Activated CD8-positive, alpha-beta memory T cell treated with anti-CD3 and anti-CD28 coated beads for 24 hours (primary cell): ENCODE measurements around the gene KRTAP21-3.
"Not testable (repeated sequence)": the region's sequence is repeated elsewhere in the genome, so short reads cannot be mapped to it uniquely, and the experiment has no call there.

Experiments
- DNase-seq: peaks from one replicate; pipeline ENCODE4 v3.0.0-alpha.2; 2020

The KRTAP21-3 gene

GRCh38 chr21:30718239-30718909 lies at the start of gene KRTAP21-3:
TSS of gene KRTAP21-3 (minus strand) at chr21:30718777. CDS start at chr21:30718759, 18 bp downstream.
- DNase-seq, result no peak

DNA sequence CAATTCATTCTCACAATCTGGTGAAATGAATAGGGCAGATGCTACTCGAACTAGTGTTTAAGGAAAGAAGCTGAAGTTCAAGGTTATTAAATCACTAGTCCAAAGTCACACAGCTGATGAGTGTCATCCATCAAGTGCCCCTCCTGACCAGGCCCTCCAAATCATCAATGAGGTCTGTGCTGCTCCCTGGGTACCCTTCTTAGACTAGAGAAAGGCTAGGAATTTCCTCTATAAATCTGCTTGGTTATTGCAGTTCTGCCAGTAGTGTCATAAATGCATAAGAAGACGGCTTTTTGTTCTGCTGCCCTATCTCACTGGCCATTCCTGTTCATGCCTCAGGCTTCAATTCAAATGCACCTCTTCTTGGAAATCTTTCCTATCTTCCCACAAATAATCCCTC lies 42.2 kb upstream of the KRTAP21-3 start:
- no peak for DNase-seq

- DNase-seq, result no peak
Observed at GRCh38 chr21:30758306-30758705, 39.7 kb upstream of the KRTAP21-3 start.

GRCh38 chr21:30755328-30755727 lies 36.8 kb upstream of the KRTAP21-3 start, which contains the start of gene KRTAP21-1:
TSS of gene KRTAP21-1 (minus strand) at chr21:30755428. CDS start at chr21:30755378, 50 bp downstream.
- not testable (repeated sequence) for DNase-seq

DNA sequence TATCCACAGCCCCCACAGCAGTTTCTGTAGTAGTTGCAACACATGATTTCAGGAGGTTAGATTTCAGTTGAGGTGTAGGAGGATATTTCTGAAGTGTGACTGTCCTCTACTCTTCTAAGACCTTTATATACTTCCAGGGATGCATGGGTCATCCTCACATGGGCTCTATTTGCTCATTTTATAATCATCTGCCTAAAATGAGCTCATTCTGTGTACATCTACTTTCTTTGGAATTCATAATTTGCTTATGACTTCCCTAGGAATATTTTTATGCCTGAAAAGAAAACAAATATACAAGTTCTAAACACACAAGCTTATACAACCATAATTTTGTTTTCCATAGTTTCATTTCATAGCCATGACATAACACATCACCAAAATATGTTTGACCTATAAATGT lies 28.6 kb upstream of the KRTAP21-3 start, which contains the start of gene KRTAP21-2:
TSS of gene KRTAP21-2 (minus strand) at position 101 of the 400 bp plus-strand sequence. CDS start at position 44, 57 bp downstream.
- DNase-seq, result no peak

DNA sequence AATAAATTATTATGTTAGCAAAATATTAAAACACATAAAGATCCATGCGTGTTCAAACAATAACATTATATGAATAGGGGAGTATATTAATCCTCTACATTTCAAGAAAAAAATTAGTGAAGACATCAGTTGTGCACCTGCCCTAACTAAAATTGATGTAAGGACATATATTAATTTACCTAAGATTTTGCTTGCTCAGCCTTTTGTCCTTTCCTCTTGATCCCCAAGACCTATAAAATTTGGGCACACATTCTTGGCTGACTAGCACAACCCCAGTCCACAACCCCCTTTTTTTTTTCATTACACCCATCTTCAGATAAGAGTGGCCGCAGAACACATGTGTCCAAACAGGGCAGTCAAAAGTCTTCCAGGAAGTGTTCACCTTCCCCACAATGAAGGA lies 21.9 kb upstream of the KRTAP21-3 start:
- DNase-seq, result no peak

- DNase-seq, result no peak
Observed at GRCh38 chr21:30733026-30733425, 14.4 kb upstream of the KRTAP21-3 start.

- no peak for DNase-seq
Observed at GRCh38 chr21:30726726-30727125, 8.1 kb upstream of the KRTAP21-3 start.

- DNase-seq, result no peak
Observed at GRCh38 chr21:30719401-30719800, 824 bp upstream of the KRTAP21-3 start.

GRCh38 chr21:30717105-30717504 lies 1.5 kb downstream of the KRTAP21-3 start:
- no peak for DNase-seq

DNA sequence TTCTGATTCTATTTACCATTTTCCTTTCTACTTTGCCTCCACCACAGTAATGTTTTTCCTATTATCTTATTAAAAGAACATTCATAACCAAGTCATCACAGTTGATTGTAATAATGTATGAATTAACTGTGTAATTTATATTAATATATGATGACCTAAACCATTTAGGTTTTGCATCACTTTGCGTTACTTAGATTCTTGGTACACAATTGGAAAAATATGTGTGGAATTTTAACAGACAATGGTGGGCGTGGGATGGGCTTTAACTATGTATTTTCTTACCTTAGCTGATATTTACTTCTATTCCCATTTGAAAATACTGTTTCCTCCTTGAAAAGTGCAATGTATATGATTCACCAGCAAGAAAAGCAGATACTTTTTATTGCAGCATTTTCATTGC lies 3.6 kb downstream of the KRTAP21-3 start:
- DNase-seq, result no peak

GRCh38 chr21:30714456-30714855 lies 4.1 kb downstream of the KRTAP21-3 start:
- DNase-seq, result no peak

- DNase-seq, result no peak
Observed at GRCh38 chr21:30713766-30714165, 4.8 kb downstream of the KRTAP21-3 start.

- no peak for DNase-seq
Observed at GRCh38 chr21:30710499-30710898, 8.1 kb downstream of the KRTAP21-3 start.

DNA sequence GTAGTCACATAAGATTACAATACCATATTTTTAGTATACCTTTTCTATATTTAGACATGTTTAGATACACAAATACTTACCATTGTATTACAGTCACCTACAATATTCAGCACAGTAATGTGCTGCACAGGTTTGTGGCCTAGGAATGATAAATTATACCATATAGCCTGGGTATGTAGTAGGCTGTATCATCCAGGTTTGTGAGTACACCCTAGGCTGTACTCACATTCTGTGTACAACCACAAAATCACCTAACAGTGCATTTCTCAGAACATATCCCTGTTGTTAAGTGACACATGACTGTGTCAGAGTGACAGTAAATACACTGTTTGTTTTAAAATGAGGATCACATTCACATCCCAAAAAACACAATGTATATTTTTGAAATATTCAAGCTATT lies 11.2 kb downstream of the KRTAP21-3 start:
- no peak for DNase-seq

DNA sequence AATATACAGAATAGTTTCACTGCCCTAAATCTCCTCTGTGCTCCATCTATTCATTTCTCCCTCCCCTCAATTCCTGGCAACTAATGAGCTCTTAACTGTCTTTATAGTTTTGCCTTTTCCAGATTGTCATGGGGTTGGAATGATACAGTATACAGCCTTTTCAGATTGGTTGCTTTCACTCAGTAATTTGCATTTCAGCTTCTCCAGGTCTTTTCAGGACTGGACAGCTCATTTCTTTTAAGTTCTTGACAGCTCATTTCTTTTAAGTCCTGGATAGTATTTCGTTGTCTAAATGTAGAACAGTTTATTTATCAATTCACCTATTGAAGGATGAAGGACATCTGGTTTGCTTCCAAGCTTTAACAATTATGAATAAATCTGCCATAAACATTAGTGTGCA lies 22.6 kb downstream of the KRTAP21-3 start:
- no peak for DNase-seq

DNA sequence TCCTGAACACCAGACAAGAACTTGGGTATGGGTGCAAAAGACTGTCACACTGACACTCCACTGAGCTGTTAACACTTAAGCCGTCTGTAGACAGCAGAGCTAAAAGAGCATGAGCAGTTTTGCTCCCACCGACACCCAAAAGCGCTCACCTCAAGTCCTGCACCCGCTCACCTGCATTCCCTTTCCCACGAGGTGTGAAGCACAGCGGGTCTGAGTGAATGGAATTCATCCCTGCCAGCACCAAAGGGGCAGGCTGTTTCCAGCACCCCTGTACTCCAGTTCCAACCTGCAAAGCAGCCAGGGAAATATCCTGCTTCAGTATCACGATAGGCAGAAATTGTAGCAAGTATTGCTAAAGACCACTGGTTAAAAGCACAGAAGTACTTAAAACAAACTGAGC lies 28.8 kb downstream of the KRTAP21-3 start:
- DNase-seq, result no peak

DNA sequence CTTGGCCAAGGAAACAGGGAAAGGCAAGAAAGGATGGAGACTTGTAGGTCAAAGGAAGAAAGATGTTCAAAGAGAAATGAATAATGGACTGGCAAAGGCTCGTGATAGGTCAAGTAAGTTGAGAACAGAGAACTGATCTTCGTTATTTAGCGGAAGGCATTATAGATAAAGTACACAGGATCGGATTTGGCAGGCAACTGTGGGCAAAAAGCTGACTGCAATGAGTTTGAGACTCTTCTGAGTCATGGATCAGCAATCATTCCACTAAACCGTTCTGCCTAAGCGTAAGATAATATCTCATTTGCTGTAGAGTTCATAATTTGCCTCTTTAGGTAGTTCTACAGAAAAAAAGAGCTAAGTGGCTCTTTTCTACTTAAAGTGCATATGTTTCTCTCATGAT lies 34.1 kb downstream of the KRTAP21-3 start:
- no peak for DNase-seq

GRCh38 chr21:30680586-30680985 lies 38.0 kb downstream of the KRTAP21-3 start:
- no peak for DNase-seq

DNA sequence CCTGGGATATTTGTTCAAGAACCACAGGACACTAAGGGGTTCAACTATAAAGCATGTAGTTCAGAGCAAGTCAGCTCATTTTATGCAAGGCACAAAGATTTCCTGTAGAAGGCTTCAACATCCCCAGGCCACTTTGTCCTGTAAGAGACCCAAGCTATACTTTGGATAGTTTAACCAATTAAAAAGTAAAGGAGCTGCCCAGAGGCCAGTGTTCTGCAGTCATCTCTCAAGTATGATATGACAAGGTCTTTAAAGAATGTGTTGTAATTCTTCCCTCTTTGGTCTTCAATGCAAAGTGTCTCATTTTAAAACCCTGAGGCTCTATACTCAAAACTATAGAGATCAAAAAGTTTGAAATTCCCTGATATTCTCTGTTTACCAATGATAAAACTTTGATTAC lies 41.8 kb downstream of the KRTAP21-3 start:
- no peak for DNase-seq

- DNase-seq, result no peak
Observed at GRCh38 chr21:30674312-30674711, 44.3 kb downstream of the KRTAP21-3 start.

- DNase-seq, result no peak
Observed at GRCh38 chr21:30672985-30673650, 45.5 kb downstream of the KRTAP21-3 start.

DNA sequence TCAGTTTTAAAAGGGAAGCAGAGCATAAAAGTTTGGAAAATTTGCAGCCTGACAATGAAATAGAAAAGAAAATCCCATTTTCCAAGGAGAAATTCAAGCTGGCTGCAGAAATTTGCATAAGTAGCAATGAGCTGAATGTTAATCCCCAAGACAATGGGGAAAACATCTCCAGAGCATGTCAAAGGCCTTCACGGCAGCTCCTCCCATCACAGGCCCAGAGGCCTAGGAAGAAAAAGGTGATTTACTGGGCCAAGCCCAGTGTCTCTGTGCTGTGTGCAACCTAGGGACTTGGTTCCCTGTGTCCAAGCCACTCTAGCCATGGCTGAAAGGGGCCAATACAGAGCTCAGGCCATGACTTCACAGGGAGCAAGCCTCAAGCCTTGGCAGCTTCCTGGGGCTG lies 49.8 kb downstream of the KRTAP21-3 start:
- no peak for DNase-seq
